ENCODE measurements around the gene CDK13. TPM values are rescaled to one million over a fixed set of nuclear protein-coding genes. Genes with fewer than 3 reads are reported as not detected.

The CDK13 gene
- total RNA-seq, 6 experiments from 2014 or later, result 21.2 to 35.2 (median 27.1) TPM

GRCh38 chr7:39948956-39949928, 814 bp upstream of the CDK13 start:
- H3K4me1 ChIP-seq, result peaks cover 0 to 23% (median 0%) of the 10 kb centered on the region in 4 donors
- H3K36me3 ChIP-seq, result no peaks in the 10 kb centered on the region
- no peaks in the 10 kb centered on the region for H3K9me3 ChIP-seq
- under 1% methylated on average over 59 of the region's 74 CpGs for WGBS (ENCODE audit: insufficient coverage, low coverage, low lambda C conversion rate, missing lambda C conversion rate)
- H3K27me3 ChIP-seq, result no peaks in the 10 kb centered on the region
- peak; percentile 89 for TF ChIP-seq POLR2A (IDR thresholded peaks at IDR 0.05)
- TF ChIP-seq, protein P1, sequence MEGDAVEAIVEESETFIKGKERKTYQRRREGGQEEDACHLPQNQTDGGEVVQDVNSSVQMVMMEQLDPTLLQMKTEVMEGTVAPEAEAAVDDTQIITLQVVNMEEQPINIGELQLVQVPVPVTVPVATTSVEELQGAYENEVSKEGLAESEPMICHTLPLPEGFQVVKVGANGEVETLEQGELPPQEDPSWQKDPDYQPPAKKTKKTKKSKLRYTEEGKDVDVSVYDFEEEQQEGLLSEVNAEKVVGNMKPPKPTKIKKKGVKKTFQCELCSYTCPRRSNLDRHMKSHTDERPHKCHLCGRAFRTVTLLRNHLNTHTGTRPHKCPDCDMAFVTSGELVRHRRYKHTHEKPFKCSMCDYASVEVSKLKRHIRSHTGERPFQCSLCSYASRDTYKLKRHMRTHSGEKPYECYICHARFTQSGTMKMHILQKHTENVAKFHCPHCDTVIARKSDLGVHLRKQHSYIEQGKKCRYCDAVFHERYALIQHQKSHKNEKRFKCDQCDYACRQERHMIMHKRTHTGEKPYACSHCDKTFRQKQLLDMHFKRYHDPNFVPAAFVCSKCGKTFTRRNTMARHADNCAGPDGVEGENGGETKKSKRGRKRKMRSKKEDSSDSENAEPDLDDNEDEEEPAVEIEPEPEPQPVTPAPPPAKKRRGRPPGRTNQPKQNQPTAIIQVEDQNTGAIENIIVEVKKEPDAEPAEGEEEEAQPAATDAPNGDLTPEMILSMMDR (IDR thresholded peaks at IDR 0.05), result peak in 1 of 4 donors; percentile 21
- H3K27ac ChIP-seq, result peak overlapping the region; percentile 96 to 99 (median 98)
- peak; percentile 99 for DNase-seq
- peak overlapping the region; percentile 76 to 92 (median 77) for H3K4me3 ChIP-seq
- ATAC-seq, result peak; percentile 84 to 93 (median 86)
- intact Hi-C loops (cut with DNase I), result no loop called here

GRCh38 chr7:39950473-39951225, 593 bp downstream of the CDK13 start:
- Histone ChIP-seq H3K4me3 (peak overlapping the region; percentile 76 to 92 (median 77)), H3K36me3 (no peaks in the 10 kb centered on the region), H3K4me1 (peaks cover 0 to 37% (median 0%) of the 10 kb centered on the region in 4 donors), H3K27me3 (no peaks in the 10 kb centered on the region), H3K27ac (peak overlapping the region; percentile 96 to 99 (median 98)), H3K9me3 (no peaks in the 10 kb centered on the region)
- no peak for TF ChIP-seq POLR2A (IDR thresholded peaks at IDR 0.05)
- TF ChIP-seq, protein P1 (IDR thresholded peaks at IDR 0.05), result no peak
- ATAC-seq (peak in 3 of 4 donors; percentile 0 to 10 (median 6)), DNase-seq (peak; percentile 51 to 76 (median 58))
- intact Hi-C loops (cut with DNase I), result no loop called here
- 0% methylated on average over 11 of the region's 93 CpGs for WGBS (ENCODE audit: insufficient coverage, low coverage, low lambda C conversion rate, missing lambda C conversion rate)

- WGBS (ENCODE audit: insufficient coverage, low coverage, low lambda C conversion rate, missing lambda C conversion rate), result 0% methylated on average over 3 of the region's 79 CpGs
- intact Hi-C loops (cut with DNase I), result no loop called here
These were observed 1.5 kb downstream of the CDK13 start for GRCh38 chr7:39951226-39952194.

More at GRCh38 chr7:39951226-39952194, 1.5 kb downstream of the CDK13 start:
- Histone ChIP-seq H3K4me3 (peak overlapping the region; percentile 76 to 92 (median 77)), H3K4me1 (peaks cover 0 to 46% (median 2%) of the 10 kb centered on the region in 4 donors), H3K27ac (peak overlapping the region; percentile 96 to 99 (median 98)), H3K9me3 (no peaks in the 10 kb centered on the region), H3K27me3 (no peaks in the 10 kb centered on the region), H3K36me3 (no peaks in the 10 kb centered on the region)
- ATAC-seq (peak; percentile 22 to 31 (median 29)), DNase-seq (peak; percentile 68 to 79 (median 76))
- TF ChIP-seq, protein P1 (IDR thresholded peaks at IDR 0.05), result peak; percentile 26 to 47 (median 40)
- no peak for TF ChIP-seq POLR2A (IDR thresholded peaks at IDR 0.05)

Data from right lobe of liver (tissue), 6 donors.